Gastrocnemius medialis (tissue), 4 donors: ENCODE measurements around the gene CD40LG.

Experiments
- POLR2A ChIP-seq, 2 donors: fragments of 450-650 bp; IDR thresholded peaks; one replicate each; pipeline ENCODE4 v1.6.1; 2017; ENCODE audit warnings: antibody characterized with exemption in 2 of 2, mild to moderate bottlenecking in 2 of 2, moderate library complexity in 2 of 2
- TF ChIP-seq, protein P1 (sequence below), 5 experiments: fragments of 450-650 bp in 3 of 5; fragments of 200-600 bp in 2 of 5; sonication (generic) in 2 of 5; IDR thresholded peaks in 4 of 5; conservative IDR thresholded peaks in 1 of 5; 1 replicate in 4 of 5; 2 replicates in 1 of 5; pipeline ENCODE4 v1.5.1; 2016 to 2019; ENCODE audit warnings: antibody characterized with exemption in 5 of 5, mild to moderate bottlenecking in 3 of 5, moderate library complexity in 3 of 5

DNA sequence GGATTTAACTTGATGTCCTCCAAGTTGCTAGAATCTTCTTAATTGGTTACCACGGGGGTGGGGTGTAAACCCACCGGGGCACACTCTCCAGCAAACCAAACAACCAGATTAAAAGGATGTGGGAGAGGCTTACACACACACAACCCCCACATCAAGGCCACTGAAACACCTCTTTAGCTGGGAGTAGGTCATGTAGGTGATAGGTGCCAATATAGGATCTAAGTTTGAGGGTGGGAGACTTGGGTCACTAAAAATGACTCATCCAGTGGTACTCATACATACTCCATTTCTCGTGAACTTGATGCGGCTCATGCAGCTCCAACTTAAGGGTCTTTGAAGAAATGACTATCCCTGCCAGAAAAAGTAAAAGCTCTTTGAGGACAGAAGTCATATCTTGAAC is 20.5 kb upstream of the CD40LG start:
- TF ChIP-seq, protein P1, sequence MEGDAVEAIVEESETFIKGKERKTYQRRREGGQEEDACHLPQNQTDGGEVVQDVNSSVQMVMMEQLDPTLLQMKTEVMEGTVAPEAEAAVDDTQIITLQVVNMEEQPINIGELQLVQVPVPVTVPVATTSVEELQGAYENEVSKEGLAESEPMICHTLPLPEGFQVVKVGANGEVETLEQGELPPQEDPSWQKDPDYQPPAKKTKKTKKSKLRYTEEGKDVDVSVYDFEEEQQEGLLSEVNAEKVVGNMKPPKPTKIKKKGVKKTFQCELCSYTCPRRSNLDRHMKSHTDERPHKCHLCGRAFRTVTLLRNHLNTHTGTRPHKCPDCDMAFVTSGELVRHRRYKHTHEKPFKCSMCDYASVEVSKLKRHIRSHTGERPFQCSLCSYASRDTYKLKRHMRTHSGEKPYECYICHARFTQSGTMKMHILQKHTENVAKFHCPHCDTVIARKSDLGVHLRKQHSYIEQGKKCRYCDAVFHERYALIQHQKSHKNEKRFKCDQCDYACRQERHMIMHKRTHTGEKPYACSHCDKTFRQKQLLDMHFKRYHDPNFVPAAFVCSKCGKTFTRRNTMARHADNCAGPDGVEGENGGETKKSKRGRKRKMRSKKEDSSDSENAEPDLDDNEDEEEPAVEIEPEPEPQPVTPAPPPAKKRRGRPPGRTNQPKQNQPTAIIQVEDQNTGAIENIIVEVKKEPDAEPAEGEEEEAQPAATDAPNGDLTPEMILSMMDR (IDR thresholded peaks at IDR 0.05 in 4 of 5, conservative IDR thresholded peaks at IDR 0.05 in 1 of 5) = no peak
- TF ChIP-seq POLR2A (IDR thresholded peaks at IDR 0.05) = no peak
